Astrocyte (in vitro differentiated cells and primary cell): Measurements from ENCODE around the gene CFAP57. TPM values are rescaled to one million over a fixed set of nuclear protein-coding genes. Genes with fewer than 3 reads are reported as not detected.

Experiments
- DNase-seq: peaks from one replicate; pipeline ENCODE4 v3.0.0-alpha.2; 2010; ENCODE audit warnings: low read depth
- FAIRE-seq: peaks from 2 replicates; lab custom pipeline; 2011; peaks lifted over from hg19 to GRCh38; lab: Jason Lieb, UNC
- H2AFZ ChIP-seq: 2 replicates; pipeline ENCODE4 v1.6.0; 2012; ENCODE audit warnings: low read depth, low read length, inconsistent platforms
- H3K27ac ChIP-seq: 2 replicates; pipeline ENCODE4 v1.5.1; 2011; ENCODE audit warnings: low read depth, low read length, inconsistent platforms
- H3K27me3 ChIP-seq: 2 replicates; pipeline ENCODE4 v1.6.0; 2011; ENCODE audit warnings: low read length, inconsistent platforms; ENCODE audit not compliant: insufficient read depth
- H3K36me3 ChIP-seq: 2 replicates; pipeline ENCODE4 v1.5.1; 2011; ENCODE audit warnings: low read length, inconsistent platforms; ENCODE audit not compliant: insufficient read depth
- H3K4me1 ChIP-seq: 2 replicates; pipeline ENCODE4 v1.5.1; 2011; ENCODE audit warnings: low read length, inconsistent platforms; ENCODE audit not compliant: insufficient read depth
- H3K4me2 ChIP-seq: 2 replicates; pipeline ENCODE4 v1.6.0; 2012; ENCODE audit warnings: low read length, inconsistent platforms
- H3K4me3 ChIP-seq: 2 replicates; pipeline ENCODE4 v1.5.1; 2011; ENCODE audit warnings: low read depth, mild to moderate bottlenecking, low read length, inconsistent platforms; ENCODE audit not compliant: insufficient read depth
- H3K79me2 ChIP-seq: 2 replicates; pipeline ENCODE4 v1.6.0; 2012; ENCODE audit warnings: mild to moderate bottlenecking, low read length, inconsistent platforms; ENCODE audit not compliant: insufficient read depth
- H3K9ac ChIP-seq: 2 replicates; pipeline ENCODE4 v1.6.0; 2012; ENCODE audit warnings: mild to moderate bottlenecking, low read length, inconsistent platforms
- H3K9me3 ChIP-seq: 2 replicates; pipeline ENCODE4 v1.5.1; 2012; ENCODE audit warnings: low read depth, mild to moderate bottlenecking, low read length, inconsistent platforms; ENCODE audit not compliant: insufficient read depth
- H4K20me1 ChIP-seq: 2 replicates; pipeline ENCODE4 v1.6.0; 2012; ENCODE audit warnings: low read length, inconsistent platforms; ENCODE audit not compliant: insufficient read depth
- H3K27ac Mint-ChIP-seq: one replicate; pipeline ENCODE4 v1.8.0; 2021; ENCODE audit warnings: mild to moderate bottlenecking, mixed read lengths; ENCODE audit not compliant: unreplicated experiment
- H3K27me3 Mint-ChIP-seq: one replicate; pipeline ENCODE4 v1.8.0; 2021; ENCODE audit warnings: low read depth, mixed read lengths; ENCODE audit not compliant: unreplicated experiment
- H3K36me3 Mint-ChIP-seq: one replicate; pipeline ENCODE4 v1.8.0; 2021; ENCODE audit warnings: low read depth, mixed read lengths; ENCODE audit not compliant: unreplicated experiment
- H3K4me1 Mint-ChIP-seq: one replicate; pipeline ENCODE4 v1.8.0; 2021; ENCODE audit warnings: low read depth, mixed read lengths; ENCODE audit not compliant: unreplicated experiment
- H3K4me3 Mint-ChIP-seq: one replicate; pipeline ENCODE4 v1.8.0; 2021; ENCODE audit warnings: mild to moderate bottlenecking, moderate library complexity, mixed read lengths; ENCODE audit not compliant: unreplicated experiment
- H3K9me3 Mint-ChIP-seq: one replicate; pipeline ENCODE4 v1.8.0; 2021; ENCODE audit warnings: mild to moderate bottlenecking, mixed read lengths; ENCODE audit not compliant: unreplicated experiment
- EZH2 ChIP-seq: IDR thresholded peaks from 2 replicates; pipeline ENCODE4 v1.6.1; 2012; ENCODE audit warnings: mild to moderate bottlenecking, low read length, inconsistent platforms; ENCODE audit not compliant: insufficient read depth
- total RNA-seq: library from RNA; stranded (reverse); gene quantifications from 2 replicates; pipeline ENCODE4 v1.2.1, GENCODE V29; 2021
- TF ChIP-seq, protein P1 (sequence below): IDR thresholded peaks from 2 replicates; pipeline ENCODE4 v1.5.1; 2011; ENCODE audit warnings: low read depth, mild to moderate bottlenecking, inconsistent platforms, low read length, moderate library complexity; ENCODE audit not compliant: insufficient read depth

Gene CFAP57
- total RNA-seq, 1 donor from 2014 or later = 0.18 TPM

DNA sequence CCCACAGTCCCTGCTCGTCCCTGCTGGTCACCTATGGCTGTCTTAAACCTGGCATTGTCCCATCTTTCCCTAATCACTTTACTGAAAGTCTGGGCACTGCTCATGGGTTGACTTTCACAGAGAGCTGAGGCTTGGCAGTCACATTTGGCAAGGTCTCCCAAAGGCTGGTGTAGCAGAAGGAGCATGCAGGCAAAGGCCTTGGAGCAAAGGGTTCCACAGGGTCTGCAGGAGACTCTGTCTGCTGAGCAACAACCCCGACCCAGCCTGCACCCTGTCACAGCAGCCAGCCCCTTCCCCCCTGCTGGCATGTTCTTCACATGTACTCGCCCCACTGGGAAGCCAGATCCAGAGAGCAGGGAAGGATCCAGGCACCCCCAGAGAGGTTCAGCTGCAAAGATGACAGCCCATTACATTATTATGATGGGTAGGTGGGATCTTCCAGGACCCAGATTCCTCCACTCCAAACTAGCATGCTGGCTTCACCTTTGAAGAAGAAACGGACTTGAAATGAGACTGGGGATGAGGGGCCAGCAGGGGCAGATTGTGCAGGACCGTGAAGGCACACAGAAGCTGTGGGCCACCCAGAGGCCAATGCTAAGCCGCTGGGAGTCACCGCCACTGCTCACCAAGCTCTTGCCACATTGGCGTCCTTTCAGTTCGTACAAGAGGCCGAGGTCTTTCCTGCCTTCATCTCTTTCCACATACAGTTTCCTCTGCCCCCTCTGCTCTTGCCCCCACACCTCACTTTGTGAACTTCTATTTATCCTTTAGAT lies 83.5 kb downstream of the CFAP57 start:
- no peak overlapping the region for H3K27ac ChIP-seq
- Mint-ChIP-seq H3K4me3 (no peak overlapping the region), H3K27ac (no peak overlapping the region), H3K27me3 (peaks cover 38% of the 10 kb centered on the region), H3K36me3 (no peaks in the 10 kb centered on the region), H3K9me3 (peaks cover 11% of the 10 kb centered on the region), H3K4me1 (no peaks in the 10 kb centered on the region)
- H3K9ac ChIP-seq = no peak overlapping the region
- TF ChIP-seq EZH2 = no peak
- TF ChIP-seq, protein P1, sequence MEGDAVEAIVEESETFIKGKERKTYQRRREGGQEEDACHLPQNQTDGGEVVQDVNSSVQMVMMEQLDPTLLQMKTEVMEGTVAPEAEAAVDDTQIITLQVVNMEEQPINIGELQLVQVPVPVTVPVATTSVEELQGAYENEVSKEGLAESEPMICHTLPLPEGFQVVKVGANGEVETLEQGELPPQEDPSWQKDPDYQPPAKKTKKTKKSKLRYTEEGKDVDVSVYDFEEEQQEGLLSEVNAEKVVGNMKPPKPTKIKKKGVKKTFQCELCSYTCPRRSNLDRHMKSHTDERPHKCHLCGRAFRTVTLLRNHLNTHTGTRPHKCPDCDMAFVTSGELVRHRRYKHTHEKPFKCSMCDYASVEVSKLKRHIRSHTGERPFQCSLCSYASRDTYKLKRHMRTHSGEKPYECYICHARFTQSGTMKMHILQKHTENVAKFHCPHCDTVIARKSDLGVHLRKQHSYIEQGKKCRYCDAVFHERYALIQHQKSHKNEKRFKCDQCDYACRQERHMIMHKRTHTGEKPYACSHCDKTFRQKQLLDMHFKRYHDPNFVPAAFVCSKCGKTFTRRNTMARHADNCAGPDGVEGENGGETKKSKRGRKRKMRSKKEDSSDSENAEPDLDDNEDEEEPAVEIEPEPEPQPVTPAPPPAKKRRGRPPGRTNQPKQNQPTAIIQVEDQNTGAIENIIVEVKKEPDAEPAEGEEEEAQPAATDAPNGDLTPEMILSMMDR = no peak
- H3K36me3 ChIP-seq = no peaks in the 10 kb centered on the region
- no peak overlapping the region for H3K4me3 ChIP-seq
- H3K27me3 ChIP-seq = peaks cover 7% of the 10 kb centered on the region
- no peak overlapping the region for H2AFZ ChIP-seq
- H4K20me1 ChIP-seq = no peaks in the 10 kb centered on the region
- no peaks in the 10 kb centered on the region for H3K9me3 ChIP-seq
- no peak for FAIRE-seq
- H3K79me2 ChIP-seq = no peaks in the 10 kb centered on the region
- DNase-seq = no peak
- H3K4me2 ChIP-seq = no peak overlapping the region
- H3K4me1 ChIP-seq = no peaks in the 10 kb centered on the region

DNA sequence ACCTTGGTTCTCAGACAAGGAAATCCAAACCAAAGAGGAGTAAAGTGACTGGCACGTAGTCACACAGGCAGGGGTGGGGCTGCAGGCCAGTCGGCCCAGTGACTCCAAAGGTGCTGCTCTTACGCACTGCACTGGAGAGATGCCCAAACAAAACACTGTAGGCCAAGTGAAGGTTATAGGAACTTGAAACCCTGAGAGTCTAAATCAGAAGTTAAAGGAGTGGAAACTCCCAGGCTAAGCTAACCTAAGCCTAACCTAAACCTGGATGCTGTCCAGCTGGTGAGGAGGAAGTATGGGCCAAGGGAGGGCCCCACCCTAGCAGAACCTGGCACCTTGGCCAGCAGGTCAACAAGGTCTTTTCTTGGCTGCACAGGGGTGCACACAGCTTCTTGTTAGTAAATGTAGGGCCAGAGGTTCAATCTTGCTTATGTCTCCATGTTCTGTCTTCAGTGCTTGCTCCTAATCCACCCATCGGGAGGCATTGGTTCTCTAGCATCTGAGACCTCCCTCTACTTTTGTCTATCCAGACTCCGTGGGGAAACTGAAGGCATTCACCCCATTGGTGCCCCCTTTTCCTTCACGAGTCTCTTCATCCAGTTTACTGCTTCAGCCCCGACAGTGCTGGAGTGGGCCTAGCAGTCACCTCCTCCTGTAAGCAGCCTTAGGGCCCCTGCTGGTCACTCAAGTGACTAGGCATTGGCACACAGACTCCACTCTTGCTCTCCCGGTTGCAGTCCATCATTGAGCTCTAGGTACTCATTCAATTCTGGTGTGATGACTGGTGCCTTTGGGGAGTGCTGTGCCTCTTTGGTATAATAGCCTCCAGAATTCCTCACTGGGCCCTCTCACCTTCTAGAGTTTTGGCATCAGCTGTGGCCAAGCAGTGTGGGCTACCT lies 84.8 kb downstream of the CFAP57 start:
- no peaks in the 10 kb centered on the region for H3K4me1 ChIP-seq
- Mint-ChIP-seq H3K27ac (no peak overlapping the region), H3K4me3 (no peak overlapping the region), H3K27me3 (peaks cover 34% of the 10 kb centered on the region), H3K4me1 (no peaks in the 10 kb centered on the region), H3K36me3 (peaks cover 4% of the 10 kb centered on the region), H3K9me3 (peaks cover 12% of the 10 kb centered on the region)
- no peaks in the 10 kb centered on the region for H4K20me1 ChIP-seq
- peaks cover 7% of the 10 kb centered on the region for H3K27me3 ChIP-seq
- H3K79me2 ChIP-seq = no peaks in the 10 kb centered on the region
- H3K9ac ChIP-seq = no peak overlapping the region
- H3K4me2 ChIP-seq = no peak overlapping the region
- FAIRE-seq (no peak), DNase-seq (no peak)
- no peaks in the 10 kb centered on the region for H3K9me3 ChIP-seq
- no peak overlapping the region for H3K27ac ChIP-seq
- no peak overlapping the region for H3K4me3 ChIP-seq
- no peak for TF ChIP-seq EZH2
- TF ChIP-seq, protein P1 = no peak
- no peaks in the 10 kb centered on the region for H3K36me3 ChIP-seq
- H2AFZ ChIP-seq = no peak overlapping the region
